HL-60 (cell line): ENCODE measurements around the gene EXOC6B.

ENCODE experiments used
- GABPA ChIP-seq: IDR thresholded peaks from 2 replicates; pipeline ENCODE4 v1.6.1; 2012; ENCODE audit warnings: low read depth
- POLR2AphosphoS5 ChIP-seq: IDR thresholded peaks from 2 replicates; pipeline ENCODE4 v1.6.1; 2012; ENCODE audit warnings: low read depth
- SPI1 ChIP-seq: IDR thresholded peaks from 2 replicates; pipeline ENCODE4 v1.6.1; 2012; ENCODE audit warnings: low read depth, mild to moderate bottlenecking, borderline replicate concordance
- TF ChIP-seq, protein P1 (sequence below): IDR thresholded peaks from one replicate; pipeline ENCODE4 v1.5.1; 2011; ENCODE audit warnings: low read length, control low read depth, inconsistent platforms; ENCODE audit not compliant: insufficient read depth

DNA sequence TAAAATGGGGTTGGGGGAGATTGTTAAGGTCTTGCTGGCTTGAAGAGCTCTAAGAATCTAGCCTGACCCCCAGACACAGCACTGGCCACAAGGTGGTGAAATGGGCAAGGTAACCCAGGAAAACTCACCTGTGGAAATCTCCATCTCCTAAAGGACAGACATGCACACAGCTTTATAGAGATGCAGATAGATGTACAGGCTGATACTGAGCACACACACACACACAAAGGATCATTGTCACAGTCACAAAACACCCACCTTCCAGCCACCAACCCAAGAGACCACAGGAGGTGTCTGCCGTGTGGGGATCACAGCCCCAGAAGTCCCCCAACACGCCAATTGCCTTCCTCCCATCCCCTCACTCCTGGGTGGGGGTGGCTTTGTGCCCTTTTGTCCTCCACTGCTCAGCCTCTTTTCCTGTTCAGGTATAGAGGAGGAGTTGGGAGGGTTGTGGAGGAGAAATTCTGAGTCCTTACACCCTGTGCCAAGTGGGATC, 674.9 kb downstream of the EXOC6B start:
- TF ChIP-seq, protein P1, sequence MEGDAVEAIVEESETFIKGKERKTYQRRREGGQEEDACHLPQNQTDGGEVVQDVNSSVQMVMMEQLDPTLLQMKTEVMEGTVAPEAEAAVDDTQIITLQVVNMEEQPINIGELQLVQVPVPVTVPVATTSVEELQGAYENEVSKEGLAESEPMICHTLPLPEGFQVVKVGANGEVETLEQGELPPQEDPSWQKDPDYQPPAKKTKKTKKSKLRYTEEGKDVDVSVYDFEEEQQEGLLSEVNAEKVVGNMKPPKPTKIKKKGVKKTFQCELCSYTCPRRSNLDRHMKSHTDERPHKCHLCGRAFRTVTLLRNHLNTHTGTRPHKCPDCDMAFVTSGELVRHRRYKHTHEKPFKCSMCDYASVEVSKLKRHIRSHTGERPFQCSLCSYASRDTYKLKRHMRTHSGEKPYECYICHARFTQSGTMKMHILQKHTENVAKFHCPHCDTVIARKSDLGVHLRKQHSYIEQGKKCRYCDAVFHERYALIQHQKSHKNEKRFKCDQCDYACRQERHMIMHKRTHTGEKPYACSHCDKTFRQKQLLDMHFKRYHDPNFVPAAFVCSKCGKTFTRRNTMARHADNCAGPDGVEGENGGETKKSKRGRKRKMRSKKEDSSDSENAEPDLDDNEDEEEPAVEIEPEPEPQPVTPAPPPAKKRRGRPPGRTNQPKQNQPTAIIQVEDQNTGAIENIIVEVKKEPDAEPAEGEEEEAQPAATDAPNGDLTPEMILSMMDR, result no peak
- TF ChIP-seq POLR2AphosphoS5 (no peak), SPI1 (no peak), GABPA (no peak)
